Activated CD8-positive, alpha-beta memory T cell treated with anti-CD3 and anti-CD28 coated beads for 48 hours (primary cell): ENCODE results near the gene IGSF3.

Experiments
- DNase-seq, 3 experiments: peaks; one replicate each; pipeline ENCODE4 v3.0.0-alpha.2; 2020; ENCODE audit warnings: low read depth in 2 of 3, low spot score in 2 of 3

The IGSF3 gene

DNA sequence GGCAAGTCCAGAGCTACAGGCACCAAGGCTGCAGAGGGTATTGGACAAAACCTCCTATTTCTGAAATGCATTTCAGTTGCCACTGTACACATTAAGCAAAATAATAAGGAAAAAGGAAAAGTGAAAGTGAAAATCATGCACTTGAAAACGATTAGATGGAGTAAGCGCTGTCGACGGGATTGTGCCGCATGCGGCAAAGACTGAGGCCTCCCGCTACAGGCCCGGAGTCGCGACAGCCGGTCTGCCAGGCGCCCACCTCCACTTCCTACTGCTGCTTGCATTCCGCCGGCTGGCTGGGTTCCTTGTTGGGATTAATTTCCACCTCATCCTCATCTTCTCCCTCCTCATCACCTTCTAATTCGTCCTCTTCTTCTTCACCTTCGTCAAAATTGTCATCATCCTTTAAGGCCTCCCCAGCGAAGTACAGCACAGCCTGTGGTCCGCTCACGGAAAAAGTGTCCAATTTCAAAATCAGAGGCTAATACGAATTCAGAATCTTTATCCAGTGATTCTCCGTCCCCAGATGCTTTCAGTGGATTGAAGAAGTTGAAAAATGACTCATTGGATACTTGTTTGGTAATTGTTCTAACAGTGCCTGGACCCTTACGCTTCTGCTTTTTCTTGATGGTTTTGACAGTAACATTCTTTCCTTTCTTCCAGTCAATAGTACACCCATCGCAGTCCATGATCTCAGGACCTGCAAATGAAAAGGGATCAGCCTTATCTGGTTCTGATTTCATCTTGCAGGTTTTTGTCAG, 134.7 kb downstream of the IGSF3 start:
- no peak for DNase-seq

DNA sequence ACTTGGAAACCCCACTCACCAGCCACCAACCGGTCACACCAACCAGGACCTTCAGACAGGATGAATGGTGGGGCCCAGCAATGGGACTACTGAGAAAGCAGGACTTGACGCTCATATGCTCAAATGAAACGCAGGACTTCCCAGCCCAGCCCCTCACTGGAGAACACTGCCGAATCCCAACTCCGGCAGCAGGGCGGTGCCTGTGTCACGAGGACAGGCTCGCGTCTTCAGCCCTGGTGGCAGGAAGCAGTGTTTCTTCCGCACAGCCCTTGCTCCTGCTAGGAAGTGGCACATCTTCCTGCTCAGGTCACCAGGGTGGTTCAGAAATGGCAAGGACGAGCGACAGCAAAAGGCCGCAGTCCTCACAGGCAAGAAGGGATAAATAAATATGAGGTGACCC, 135.6 kb downstream of the IGSF3 start:
- no peak for DNase-seq

DNA sequence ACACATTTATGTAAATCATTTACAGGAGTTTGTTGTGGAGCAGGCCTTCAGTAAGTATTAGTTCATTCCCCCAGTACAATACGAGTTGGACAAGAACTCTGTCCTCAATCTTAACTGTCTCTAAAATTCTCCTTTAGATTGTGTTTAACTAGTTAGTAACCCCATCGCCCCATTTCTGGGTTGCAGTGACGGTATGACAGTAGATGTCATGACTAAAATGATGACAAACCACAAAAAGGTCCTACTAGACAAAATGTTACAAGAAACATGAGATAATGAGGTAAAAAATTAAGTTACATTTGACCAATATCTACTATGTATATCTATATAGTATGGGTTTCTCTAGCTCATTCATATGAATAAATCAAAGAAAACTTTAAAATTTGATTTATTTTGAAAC, 137.9 kb downstream of the IGSF3 start:
- no peak for DNase-seq

DNA sequence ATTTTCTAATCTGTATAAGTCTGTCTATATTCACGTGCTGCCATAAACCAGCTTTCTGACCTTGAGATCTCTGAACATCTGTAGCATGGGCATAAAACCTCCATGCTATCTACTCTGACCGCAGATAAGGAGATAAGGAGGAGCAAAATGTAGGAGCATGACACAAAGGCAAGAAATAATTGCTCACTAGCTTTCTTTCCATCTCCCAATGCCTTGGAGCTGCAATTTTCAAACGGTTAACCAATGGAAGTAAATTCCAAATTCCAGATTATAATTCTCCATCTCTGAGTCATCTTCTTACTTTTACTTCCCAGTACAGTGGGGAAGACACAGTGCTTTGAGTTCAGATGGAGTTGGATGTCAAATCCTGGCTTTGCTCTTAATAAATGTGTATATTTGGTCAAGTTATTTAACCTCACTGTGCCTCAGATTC, 138.3 kb downstream of the IGSF3 start:
- DNase-seq: no peak

DNA sequence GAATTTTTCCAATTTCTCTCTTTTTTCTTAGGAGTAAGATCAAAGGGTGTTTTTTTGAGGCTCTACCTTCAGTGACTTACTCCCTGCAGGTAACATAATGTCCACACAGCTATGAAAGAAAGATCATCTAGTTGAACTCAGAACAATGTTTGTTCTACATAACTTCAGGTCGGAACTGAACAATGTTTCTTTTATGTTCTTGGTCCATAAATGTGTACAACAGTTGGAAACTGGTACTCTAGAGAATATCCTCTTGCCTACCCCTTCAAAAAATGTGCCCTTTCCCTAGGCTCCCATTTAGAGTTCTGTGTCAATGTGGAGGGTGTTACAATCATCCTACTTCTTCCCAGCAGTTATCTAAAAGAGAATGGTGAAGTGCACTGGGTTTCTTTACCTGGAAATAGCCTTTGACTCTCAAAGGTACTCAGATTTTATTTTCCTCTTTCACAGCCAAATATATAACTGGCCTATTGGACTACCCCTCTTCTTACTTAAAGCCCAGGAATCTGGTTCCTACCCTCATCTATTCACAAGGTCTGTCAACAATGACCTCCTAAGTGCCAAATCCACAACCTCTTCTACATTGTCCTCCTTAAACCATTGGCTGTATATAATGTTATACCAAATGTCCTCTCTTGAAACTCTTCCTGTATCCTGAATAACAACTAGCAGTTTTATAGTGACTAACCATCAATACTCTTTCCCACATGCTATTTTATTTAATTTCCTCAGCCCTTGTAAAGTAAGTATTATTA, 139.0 kb downstream of the IGSF3 start:
- no peak for DNase-seq

DNA sequence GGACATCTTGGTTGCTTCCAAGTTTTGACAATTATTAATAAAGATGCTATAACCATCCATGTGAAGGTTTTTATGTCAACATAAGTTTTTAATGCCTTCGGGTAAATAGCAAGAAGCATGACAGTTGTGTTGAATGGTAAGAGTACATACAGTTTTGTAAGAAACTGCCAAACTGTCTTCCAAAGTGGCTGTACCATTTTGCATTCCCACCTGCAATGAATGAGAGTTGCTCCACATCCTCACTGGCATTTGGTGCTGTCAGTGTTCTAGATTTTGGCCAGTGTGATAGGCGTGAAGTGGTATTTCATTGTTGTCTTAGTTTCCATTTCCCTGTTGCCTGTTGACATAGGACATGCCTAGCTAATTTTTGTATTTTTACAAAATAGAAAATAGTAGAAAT, 142.1 kb downstream of the IGSF3 start:
- no peak for DNase-seq
